ENCODE data around the gene MST1.
A peak's percentile ranks its signal among the peaks of the same experiment; 100 is the strongest.
"Not testable (repeated sequence)": the region's sequence is repeated elsewhere in the genome, so short reads cannot be mapped to it uniquely, and the experiment has no call there.

The MST1 gene

GRCh38 chr3:49707113-49707480 lies 17.8 kb upstream of the MST1 start:
- FAIRE-seq (no peak), DNase-seq (ENCODE audit: insufficient read length) (no peak)
- TF ChIP-seq POLR2AphosphoS5 (IDR thresholded peaks at IDR 0.05; ENCODE audit: low read depth, low read length) (no peak), TAF1 (IDR thresholded peaks at IDR 0.05; ENCODE audit: borderline replicate concordance, low read depth, low read length) (no peak), POLR2A (IDR thresholded peaks at IDR 0.05; ENCODE audit: low read depth, low read length) (no peak)

GRCh38 chr3:49706456-49707112 lies 17.3 kb upstream of the MST1 start:
- TF ChIP-seq TAF1 (IDR thresholded peaks at IDR 0.05; ENCODE audit: borderline replicate concordance, low read depth, low read length) = no peak
- TF ChIP-seq POLR2AphosphoS5 (IDR thresholded peaks at IDR 0.05; ENCODE audit: low read depth, low read length) = no peak
- TF ChIP-seq POLR2A (IDR thresholded peaks at IDR 0.05; ENCODE audit: low read depth, low read length) = no peak
- FAIRE-seq = no peak
- DNase-seq (ENCODE audit: insufficient read length) = no peak

GRCh38 chr3:49705390-49705960 lies 16.2 kb upstream of the MST1 start:
- TF ChIP-seq TAF1 (IDR thresholded peaks at IDR 0.05; ENCODE audit: borderline replicate concordance, low read depth, low read length) (no peak), POLR2AphosphoS5 (IDR thresholded peaks at IDR 0.05; ENCODE audit: low read depth, low read length) (no peak), POLR2A (IDR thresholded peaks at IDR 0.05; ENCODE audit: low read depth, low read length) (no peak)
- FAIRE-seq = no peak
- DNase-seq (ENCODE audit: insufficient read length) = no peak

- DNase-seq (ENCODE audit: insufficient read length) = no peak
- no peak for TF ChIP-seq TAF1 (IDR thresholded peaks at IDR 0.05; ENCODE audit: borderline replicate concordance, low read depth, low read length)
- TF ChIP-seq POLR2A (IDR thresholded peaks at IDR 0.05; ENCODE audit: low read depth, low read length) = no peak
- TF ChIP-seq POLR2AphosphoS5 (IDR thresholded peaks at IDR 0.05; ENCODE audit: low read depth, low read length) = no peak
- no peak for FAIRE-seq
These were observed 15.4 kb upstream of the MST1 start for GRCh38 chr3:49704629-49705028.

- TF ChIP-seq TAF1 (IDR thresholded peaks at IDR 0.05; ENCODE audit: borderline replicate concordance, low read depth, low read length) = no peak
- TF ChIP-seq POLR2A (IDR thresholded peaks at IDR 0.05; ENCODE audit: low read depth, low read length) = no peak
- no peak for TF ChIP-seq POLR2AphosphoS5 (IDR thresholded peaks at IDR 0.05; ENCODE audit: low read depth, low read length)
- no peak for DNase-seq (ENCODE audit: insufficient read length)
- no peak for FAIRE-seq
These were observed 14.7 kb upstream of the MST1 start for GRCh38 chr3:49703956-49704355.

- DNase-seq (ENCODE audit: insufficient read length) = peak; percentile 91
- peak; percentile 95 for FAIRE-seq
These were observed 14.2 kb upstream of the MST1 start for GRCh38 chr3:49703443-49703927.

GRCh38 chr3:49702672-49703071 lies 13.4 kb upstream of the MST1 start:
- TF ChIP-seq POLR2AphosphoS5 (IDR thresholded peaks at IDR 0.05; ENCODE audit: low read depth, low read length) (no peak), TAF1 (IDR thresholded peaks at IDR 0.05; ENCODE audit: borderline replicate concordance, low read depth, low read length) (no peak), POLR2A (IDR thresholded peaks at IDR 0.05; ENCODE audit: low read depth, low read length) (no peak)
- DNase-seq (ENCODE audit: insufficient read length) (no peak), FAIRE-seq (no peak)

More at GRCh38 chr3:49703443-49703927, 14.2 kb upstream of the MST1 start:
- TF ChIP-seq POLR2A (IDR thresholded peaks at IDR 0.05; ENCODE audit: low read depth, low read length) (no peak), POLR2AphosphoS5 (IDR thresholded peaks at IDR 0.05; ENCODE audit: low read depth, low read length) (no peak), TAF1 (IDR thresholded peaks at IDR 0.05; ENCODE audit: borderline replicate concordance, low read depth, low read length) (no peak)

GRCh38 chr3:49701388-49702077 lies 12.3 kb upstream of the MST1 start:
- FAIRE-seq = no peak
- TF ChIP-seq TAF1 (IDR thresholded peaks at IDR 0.05; ENCODE audit: borderline replicate concordance, low read depth, low read length) (no peak), POLR2A (IDR thresholded peaks at IDR 0.05; ENCODE audit: low read depth, low read length) (no peak), POLR2AphosphoS5 (IDR thresholded peaks at IDR 0.05; ENCODE audit: low read depth, low read length) (no peak)

GRCh38 chr3:49700453-49701128 lies 11.3 kb upstream of the MST1 start:
- DNase-seq (ENCODE audit: insufficient read length) (no peak), FAIRE-seq (no peak)
- TF ChIP-seq POLR2AphosphoS5 (IDR thresholded peaks at IDR 0.05; ENCODE audit: low read depth, low read length) = no peak
- TF ChIP-seq POLR2A (IDR thresholded peaks at IDR 0.05; ENCODE audit: low read depth, low read length) = no peak

More at GRCh38 chr3:49701388-49702077, 12.3 kb upstream of the MST1 start:
- DNase-seq (ENCODE audit: insufficient read length) = no peak

GRCh38 chr3:49700014-49700413 lies 10.7 kb upstream of the MST1 start:
- FAIRE-seq (no peak), DNase-seq (ENCODE audit: insufficient read length) (no peak)
- no peak for TF ChIP-seq TAF1 (IDR thresholded peaks at IDR 0.05; ENCODE audit: borderline replicate concordance, low read depth, low read length)
- no peak for TF ChIP-seq POLR2AphosphoS5 (IDR thresholded peaks at IDR 0.05; ENCODE audit: low read depth, low read length)
- no peak for TF ChIP-seq POLR2A (IDR thresholded peaks at IDR 0.05; ENCODE audit: low read depth, low read length)

GRCh38 chr3:49699281-49699979 lies 10.2 kb upstream of the MST1 start:
- TF ChIP-seq POLR2AphosphoS5 (IDR thresholded peaks at IDR 0.05; ENCODE audit: low read depth, low read length) (no peak), TAF1 (IDR thresholded peaks at IDR 0.05; ENCODE audit: borderline replicate concordance, low read depth, low read length) (no peak), POLR2A (IDR thresholded peaks at IDR 0.05; ENCODE audit: low read depth, low read length) (no peak)
- FAIRE-seq (no peak), DNase-seq (ENCODE audit: insufficient read length) (no peak)

- not testable (repeated sequence) for DNase-seq (ENCODE audit: insufficient read length)
- FAIRE-seq = peak; percentile 60
These were observed 6.2 kb upstream of the MST1 start for GRCh38 chr3:49695350-49696015.

- DNase-seq (ENCODE audit: insufficient read length); FAIRE-seq: not testable (repeated sequence)
These were observed 5.3 kb upstream of the MST1 start for GRCh38 chr3:49694409-49695070.

- not testable (repeated sequence) for DNase-seq (ENCODE audit: insufficient read length); FAIRE-seq
These were observed 2.2 kb upstream of the MST1 start for GRCh38 chr3:49691481-49691880.

- DNase-seq (ENCODE audit: insufficient read length); FAIRE-seq: not testable (repeated sequence)
These were observed 1.6 kb upstream of the MST1 start for GRCh38 chr3:49690856-49691255.
